GM12892 (cell line): ENCODE data around the gene CCDC152.
"Not testable (repeated sequence)": the region's sequence is repeated elsewhere in the genome, so short reads cannot be mapped to it uniquely, and the experiment has no call there.

Source experiments
- POLR2A ChIP-seq: IDR thresholded peaks from 2 replicates; pipeline ENCODE4 v1.6.1; 2011; ENCODE audit warnings: low read depth, low read length, control low read depth
- POLR2AphosphoS5 ChIP-seq: IDR thresholded peaks from 2 replicates; pipeline ENCODE4 v1.6.1; 2011; ENCODE audit warnings: low read depth, low read length, control low read depth

GRCh38 chr5:42816546-42816945 lies 59.9 kb downstream of the CCDC152 start:
- not testable (repeated sequence) for TF ChIP-seq POLR2A, POLR2AphosphoS5
